GM21381 (cell line): ENCODE results near the gene MPV17.
"Not testable (repeated sequence)": the region's sequence is repeated elsewhere in the genome, so short reads cannot be mapped to it uniquely, and the experiment has no call there.

Experiments
- ATAC-seq: cut with Tn5 transposase; IDR thresholded peaks from one replicate; pipeline ENCODE4 v1.9.1; 2021; ENCODE audit warnings: mild to moderate bottlenecking, moderate library complexity; ENCODE audit not compliant: unreplicated experiment

Gene MPV17

DNA sequence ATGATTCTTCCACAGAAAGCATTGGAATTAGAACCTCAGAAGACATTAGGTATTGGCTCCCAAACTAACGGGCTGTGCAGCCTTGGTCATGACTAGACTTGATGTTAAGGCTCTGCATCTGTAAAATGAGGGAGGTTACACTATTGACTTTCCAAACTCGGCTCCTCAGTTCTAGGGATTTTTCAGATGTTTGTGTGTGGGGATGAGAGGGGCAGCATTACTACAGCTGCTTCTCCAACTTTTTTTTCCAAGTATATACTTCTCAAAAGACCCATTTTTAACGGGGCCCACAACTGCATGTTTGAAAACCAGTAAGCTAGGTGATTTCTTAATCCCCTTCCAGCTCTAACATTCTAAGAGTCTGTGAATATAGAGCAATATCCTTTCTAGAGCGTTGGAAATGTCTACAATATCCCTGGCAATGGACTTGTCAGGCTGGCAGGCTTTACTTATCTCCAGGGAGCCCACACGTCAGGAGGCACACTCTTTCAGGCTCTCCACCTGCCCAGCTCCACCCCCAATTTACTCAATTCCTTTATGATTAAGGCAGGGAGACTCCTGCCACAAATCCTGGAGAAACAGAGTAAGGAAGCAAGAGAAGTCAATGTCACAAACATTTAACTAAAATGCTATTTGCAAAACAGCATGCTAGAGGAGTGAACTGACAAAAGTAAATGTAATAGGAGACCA is 844 bp upstream of the MPV17 start:
- ATAC-seq = no peak

DNA sequence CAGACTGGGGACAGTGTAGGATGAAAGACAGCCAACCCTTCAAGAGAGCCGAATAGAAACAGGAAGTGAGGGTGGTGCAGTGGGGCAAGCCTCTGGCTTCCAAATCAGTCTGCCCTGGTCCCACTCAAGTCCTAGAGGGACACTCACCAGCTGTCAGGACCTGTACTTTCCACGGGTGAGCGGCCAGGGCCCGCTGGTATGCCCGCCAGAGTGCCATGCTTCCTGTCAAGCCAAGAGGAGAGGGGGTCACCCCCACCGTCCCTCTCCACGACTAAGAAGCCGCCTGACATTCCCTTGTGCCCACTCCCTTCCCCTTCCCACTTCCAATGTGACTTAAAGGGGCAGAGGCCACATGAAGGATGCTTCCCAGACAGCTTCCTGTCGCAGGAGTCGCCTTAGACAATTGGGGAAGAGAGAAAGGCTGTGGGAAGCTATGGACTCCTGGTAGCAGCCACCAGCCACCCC is 564 bp downstream of the MPV17 start:
- ATAC-seq = no peak

DNA sequence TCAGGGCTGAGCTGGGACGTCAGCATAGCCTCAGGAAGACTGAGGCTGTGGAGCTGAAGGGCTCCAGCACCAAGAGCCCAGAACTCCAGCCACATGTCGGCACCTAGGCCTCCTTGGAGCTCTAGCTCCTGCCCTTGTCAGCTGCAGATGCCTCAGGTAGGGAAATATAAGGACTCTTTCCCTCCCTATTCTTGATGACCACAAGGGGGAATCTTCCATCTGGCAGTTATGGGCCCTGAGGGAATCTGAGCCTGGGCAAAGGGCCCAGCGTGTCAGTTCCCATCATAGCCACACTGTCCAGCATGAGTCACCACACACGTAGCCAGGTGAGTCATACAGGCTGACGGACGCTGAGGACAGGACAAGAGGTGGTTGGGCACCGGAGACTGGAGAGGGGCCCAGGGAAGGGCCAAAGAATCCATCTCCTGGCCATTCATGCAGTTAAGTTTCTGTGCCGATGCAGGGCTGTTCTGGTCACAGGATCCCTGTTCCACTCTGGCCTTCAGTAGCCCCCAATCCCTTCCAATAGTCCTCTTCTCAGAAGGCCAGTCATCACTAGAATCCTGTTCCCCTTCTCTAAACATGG is 1.8 kb downstream of the MPV17 start:
- no peak for ATAC-seq

DNA sequence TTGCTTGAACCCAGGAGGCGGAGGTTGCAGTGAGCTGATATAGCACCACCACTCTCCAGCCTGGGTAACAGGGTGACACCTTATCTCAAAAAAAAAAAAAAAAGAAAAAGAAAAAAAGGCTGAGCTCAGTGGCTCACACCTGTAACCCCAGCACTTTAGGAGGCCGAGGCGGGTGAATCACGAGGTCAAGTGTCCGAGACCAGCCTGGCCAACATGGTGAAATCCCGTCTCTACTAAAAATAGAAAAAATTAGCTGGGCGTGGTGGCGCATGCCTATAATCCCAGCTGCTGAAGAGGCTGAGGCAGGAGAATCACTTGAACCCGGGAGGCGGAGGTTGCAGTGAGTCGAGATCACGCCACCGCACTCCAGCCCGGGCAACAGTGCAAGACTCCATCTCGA is 3.1 kb downstream of the MPV17 start:
- ATAC-seq = not testable (repeated sequence)

DNA sequence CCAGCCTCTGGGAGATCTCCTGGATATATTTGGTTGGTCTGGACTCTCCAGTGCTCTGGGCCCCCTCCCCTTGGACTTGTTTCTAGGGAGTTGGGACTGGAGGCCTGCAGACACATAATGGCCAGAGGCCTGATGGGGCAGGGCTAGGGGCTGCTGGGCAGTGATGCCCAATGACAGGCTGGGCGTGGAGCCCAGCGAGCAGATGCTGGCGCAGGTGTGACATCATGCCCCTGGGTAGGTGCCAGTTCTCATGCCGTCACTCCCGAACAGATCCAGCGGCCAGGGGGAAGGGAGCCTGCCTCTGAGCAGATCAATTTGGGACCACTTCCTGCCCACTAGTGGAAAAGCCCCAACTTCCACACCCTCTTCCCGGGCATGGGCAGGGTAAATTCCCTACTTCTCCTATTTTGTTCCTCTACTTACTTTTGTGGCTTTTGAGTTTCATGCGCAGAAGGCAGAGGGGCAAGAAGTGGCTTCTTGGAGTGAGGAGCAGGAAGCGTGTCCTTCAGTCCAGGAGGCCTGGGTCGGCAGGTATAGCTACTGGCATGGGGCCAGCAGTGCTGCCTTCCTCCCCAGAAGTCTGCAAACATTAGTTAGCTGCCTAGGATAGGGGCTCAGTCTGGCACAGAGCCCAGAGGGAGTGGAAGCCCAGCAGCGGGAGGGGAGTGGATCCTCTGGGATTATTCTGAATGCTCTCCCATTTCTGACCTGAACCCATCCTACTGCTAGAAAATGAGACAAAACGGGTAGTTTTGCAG is 6.1 kb downstream of the MPV17 start:
- no peak for ATAC-seq

DNA sequence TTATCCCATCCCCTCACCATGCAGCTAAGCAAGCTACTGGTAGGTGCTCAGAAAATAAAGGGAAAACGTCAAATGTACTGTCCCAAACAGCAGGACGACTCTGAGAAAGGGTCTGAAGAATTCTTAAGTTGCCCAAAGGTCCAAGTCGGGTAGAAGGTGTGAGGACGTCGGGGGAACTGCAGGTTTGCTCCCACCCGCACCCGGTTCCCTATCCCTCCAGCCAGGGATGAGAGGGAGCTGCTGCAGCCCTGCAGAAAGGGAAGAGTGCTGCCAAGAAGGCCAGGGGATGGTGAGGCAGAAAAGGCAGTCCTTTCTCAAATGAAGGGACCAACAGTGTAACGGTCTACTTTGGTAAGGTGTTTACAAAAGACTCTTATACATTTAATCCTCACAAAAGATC is 7.8 kb downstream of the MPV17 start:
- no peak for ATAC-seq

DNA sequence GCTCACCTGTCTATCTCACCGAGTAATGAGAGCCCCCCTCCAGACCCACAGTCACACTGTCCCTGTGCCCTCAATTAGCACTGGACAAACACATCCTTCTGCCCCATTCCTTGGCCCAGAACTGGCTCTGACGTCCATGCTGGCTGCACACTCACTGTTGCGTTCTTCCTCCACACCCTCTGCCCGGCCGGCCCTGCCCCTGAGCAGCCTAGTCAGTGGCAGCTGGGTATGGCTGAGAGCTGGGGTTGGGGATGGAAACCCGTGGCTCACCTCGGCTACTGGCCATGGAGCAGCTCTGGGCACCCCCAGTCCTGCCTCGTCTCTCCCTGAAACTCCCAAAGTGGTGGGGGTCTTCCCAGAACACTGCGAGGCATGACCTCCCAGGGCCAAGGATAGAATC is 8.2 kb downstream of the MPV17 start:
- no peak for ATAC-seq

DNA sequence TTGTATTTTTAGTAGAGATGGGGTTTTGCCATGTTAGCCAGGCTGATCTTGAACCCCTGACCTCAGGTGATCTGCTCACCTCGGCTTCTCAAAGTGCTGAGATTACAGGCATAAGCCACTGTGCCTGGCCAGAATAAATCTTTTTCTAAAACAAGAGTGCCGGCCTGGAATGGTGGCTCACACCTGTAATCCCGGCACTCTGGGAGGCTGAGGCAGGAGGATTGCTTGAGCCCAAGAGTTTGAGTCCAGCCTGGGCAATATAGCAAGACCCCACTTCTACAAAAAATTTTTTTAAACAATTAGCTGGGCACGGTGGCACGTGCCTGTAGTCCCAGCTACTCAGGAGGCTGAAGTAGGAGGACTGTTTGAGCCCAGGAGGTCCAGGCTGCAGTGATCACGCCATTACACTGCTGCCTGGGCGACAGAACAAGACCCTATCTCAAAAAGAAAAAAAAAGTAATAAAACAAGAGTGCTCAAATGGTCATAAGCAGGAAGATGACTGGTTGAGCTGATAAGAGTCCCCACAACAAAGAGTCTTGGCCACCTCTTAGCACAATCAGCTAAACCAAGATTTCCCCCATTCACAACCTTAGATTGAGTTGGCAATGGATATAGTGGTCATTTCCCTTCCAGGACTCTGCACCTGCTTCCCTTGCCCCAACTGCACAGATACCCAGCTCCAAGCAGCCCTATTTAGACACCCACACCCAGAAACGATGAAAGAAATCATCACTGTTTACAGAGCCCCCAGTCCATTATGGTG is 8.8 kb downstream of the MPV17 start:
- no peak for ATAC-seq

DNA sequence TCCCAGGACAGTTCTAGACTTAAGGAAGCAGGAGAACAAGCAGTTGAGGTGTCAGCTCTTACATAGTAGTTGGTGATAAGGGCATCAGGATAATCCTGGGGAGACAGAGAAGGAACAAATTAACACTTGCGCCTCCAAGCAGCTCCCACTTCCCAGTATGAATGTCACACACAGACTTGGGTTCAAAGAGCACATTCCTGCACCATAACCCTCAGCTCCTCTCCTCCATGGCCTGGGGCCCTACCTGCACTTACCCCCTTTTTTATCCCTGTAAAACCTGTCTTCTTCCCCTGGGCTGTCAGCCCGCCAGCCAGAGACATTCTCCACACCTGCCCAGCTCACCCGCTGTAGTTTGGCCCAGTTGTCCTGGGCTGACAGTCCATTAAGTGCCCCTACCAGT is 10.7 kb downstream of the MPV17 start:
- ATAC-seq = no peak

DNA sequence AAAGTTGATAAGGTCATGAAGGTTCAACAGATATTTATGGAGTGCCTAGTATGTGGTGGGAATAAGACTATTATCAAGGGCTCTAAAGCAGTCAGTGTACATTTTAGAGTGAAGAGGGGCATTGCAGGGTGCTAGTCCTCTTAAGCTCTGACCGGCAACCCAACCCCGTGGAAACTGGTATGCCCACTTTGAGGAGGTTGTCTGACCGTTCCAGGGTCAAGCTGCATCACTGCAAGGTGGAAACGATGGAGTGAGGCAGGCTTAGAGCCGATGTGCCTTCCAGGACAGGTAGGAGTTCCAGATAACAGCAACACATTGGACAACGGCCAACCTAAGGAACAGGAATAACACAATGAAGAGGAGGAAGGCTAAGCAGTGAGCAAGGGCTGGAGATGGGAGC is 13.2 kb downstream of the MPV17 start:
- ATAC-seq = no peak

DNA sequence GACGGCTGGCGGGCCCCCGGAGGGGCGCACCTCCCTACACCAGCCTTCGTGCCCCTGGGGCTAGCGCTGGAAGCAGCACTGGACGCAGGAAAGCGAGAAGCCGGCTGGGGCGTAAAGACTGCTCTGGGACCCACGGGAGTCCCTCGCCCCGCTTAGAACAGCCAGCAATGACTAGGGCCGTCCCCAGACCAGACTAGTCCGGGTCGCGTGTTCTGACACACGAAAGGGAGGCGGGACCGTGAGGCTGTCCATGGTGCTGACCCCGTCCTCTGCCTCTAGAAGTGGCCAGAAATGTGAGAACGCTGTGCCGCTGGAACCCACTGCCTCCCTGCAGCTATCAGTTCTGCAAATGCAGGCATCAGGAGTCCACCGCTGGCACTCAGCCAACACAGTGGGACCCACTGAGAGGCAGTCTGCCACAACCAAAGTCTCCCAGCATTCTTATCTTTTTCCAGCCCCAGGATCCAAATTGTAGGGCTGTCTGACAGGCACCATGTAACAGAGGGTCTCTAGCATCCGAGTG is 14.5 kb downstream of the MPV17 start, which contains the start of gene UCN:
Gene UCN (minus strand): TSS at position 87 of the 523 bp plus-strand sequence. CDS start 550 bp downstream, outside the sequence.
- ATAC-seq = no peak

DNA sequence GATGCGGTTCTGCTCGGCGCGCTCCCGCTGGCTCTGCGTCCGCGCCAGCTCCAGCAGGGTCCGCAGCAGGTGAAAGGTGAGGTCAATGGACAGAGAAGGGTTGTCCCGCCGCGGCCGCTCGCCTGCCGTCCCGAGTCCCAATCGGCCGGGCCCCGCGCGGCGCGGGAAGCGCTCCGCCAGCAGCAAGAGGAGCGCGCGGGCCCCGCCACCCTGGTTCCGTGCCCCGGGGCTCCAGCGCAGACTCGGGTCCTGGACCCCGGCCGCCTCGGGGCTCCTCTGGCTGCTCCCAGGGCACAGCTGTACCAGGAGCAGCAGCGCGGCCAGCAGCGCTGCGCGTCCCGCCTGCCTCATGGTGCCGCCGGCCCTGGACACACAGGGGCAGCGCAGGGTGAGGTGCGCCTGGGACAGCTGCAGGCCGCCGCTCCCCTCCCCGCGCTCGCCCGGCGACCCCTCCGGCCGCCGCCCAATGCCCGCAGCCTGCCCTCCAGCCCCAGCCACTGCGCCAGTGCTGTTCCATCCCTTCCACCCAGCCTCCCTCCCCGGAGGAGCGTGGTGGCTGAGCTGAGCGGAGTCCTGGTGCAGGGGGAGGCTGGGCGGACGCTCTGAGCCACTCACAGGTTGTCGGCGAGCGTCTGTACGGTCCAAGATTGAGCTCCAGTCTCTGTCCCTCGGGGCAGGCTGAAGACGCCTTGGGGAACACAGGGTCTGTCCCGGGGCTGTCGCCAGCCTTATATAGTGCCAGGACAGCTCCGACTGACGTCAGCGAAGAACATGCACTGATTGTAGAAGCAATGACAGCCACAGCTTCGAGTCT is 15.1 kb downstream of the MPV17 start:
- ATAC-seq = no peak

DNA sequence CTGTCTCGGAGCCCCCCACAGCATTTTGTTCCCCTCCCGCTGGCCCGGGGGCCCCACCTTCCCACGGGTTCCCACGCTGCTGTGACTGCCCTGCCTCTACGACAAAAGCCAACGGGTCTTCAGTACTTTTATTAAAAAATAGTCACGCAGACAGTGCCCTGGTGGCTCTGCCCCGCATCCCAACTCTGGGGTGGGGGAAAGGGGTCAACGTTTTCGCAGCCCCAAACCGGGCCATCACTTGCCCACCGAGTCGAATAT is 15.7 kb downstream of the MPV17 start:
- no peak for ATAC-seq

DNA sequence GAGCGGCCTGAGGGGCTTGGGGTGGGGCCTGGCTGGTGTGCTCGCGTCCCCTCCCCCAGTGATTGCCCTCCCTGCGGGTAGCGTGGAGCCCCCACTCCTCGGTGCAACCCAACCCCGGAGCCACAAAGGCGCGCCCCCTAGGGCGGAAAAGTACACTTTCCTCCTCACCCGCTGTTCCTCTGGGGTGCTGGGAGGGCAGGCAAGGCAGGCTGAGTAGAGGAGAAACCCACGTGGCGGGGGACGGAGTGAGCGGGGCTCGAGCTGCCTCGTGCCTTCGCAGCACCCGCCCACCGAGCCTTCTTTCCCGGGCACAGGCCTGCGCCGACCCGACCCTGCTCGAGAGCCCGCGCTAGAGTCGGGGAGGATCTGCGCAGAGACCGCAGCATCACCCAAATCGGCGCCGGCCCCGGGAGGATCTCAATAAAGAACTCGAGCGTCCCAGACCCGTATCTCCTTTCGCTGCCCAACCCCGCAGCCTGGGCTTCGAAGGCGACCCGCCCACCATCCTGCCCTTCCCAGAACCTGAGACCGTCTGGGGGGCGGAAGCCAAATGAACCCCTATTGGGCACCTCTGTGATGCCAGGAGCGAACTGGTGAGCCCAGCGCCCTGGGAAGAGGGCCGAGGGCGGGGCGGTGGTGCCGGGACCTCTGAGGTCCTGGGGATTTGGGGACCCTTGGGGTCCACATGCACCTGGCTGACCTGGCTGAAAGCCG is 16.2 kb downstream of the MPV17 start:
- ATAC-seq = no peak

DNA sequence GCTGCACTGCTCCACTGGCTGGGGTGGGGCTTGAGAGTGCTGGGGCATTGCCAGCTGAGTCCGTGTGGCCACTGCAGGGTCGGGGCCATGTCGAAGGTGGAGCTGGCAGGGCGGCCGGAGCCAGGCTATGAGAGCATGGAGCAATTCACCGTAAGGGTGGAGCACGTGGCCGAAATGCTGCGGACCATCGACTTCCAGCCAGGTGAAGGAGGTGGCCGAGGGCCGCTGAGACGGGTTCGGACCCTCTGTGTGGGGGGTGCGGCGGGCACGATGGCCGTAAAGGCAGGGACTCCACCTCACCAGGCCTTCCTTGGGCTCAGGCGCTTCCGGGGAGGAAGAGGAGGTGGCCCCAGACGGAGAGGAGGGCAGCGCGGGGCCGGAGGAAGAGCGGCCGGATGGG is 16.8 kb downstream of the MPV17 start:
- no peak for ATAC-seq

DNA sequence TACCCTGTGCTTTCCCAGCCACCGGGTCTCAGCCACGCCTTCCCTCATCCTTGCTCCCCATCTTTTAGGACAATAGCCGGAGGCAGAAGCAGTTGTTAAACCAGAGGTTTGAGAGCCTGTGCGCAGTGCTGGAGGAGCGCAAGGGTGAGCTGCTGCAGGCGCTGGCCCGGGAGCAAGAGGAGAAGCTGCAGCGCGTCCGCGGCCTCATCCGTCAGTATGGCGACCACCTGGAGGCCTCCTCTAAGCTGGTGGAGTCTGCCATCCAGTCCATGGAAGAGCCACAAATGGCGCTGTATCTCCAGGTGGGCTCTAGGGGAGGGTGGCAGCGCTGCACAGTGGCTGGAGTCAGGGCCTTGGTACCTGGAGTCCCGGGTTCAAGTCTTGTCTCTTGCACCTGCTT is 17.4 kb downstream of the MPV17 start:
- no peak for ATAC-seq

DNA sequence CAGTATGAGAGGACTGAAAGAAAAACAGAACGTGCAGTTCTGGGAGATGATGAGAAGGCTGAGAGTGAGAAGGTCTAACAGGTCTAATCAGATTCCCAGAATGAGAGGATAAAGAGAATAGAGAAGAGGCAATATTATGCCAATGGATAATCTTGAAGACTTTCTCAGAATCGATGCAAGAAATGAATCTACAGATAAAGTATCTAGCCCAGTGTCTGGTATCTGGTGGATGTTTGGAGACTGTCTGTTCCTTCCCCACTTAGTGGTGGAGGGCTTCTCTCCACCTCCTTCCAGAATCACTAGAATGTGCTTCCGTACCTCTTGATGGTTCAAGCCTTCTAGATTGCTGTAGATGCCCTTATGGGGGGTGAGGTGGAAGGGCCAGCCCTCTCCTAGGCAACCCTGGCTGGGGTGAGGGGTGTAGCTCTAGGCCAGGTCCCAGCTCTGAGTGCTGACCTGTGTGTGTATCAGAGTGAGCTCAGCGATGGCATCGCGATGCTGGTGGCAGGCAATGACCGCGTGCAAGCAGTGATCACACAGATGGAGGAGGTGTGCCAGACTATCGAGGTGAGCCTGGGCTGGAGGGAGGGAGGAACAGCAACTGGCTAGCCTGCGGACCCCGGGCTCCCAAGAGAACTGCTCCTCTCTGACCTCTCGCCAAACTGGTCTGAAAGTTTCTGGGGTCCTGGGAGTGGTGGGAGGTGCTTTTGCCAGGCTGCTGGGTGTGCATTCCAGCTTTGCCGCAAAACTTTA is 18.2 kb downstream of the MPV17 start:
- no peak for ATAC-seq

DNA sequence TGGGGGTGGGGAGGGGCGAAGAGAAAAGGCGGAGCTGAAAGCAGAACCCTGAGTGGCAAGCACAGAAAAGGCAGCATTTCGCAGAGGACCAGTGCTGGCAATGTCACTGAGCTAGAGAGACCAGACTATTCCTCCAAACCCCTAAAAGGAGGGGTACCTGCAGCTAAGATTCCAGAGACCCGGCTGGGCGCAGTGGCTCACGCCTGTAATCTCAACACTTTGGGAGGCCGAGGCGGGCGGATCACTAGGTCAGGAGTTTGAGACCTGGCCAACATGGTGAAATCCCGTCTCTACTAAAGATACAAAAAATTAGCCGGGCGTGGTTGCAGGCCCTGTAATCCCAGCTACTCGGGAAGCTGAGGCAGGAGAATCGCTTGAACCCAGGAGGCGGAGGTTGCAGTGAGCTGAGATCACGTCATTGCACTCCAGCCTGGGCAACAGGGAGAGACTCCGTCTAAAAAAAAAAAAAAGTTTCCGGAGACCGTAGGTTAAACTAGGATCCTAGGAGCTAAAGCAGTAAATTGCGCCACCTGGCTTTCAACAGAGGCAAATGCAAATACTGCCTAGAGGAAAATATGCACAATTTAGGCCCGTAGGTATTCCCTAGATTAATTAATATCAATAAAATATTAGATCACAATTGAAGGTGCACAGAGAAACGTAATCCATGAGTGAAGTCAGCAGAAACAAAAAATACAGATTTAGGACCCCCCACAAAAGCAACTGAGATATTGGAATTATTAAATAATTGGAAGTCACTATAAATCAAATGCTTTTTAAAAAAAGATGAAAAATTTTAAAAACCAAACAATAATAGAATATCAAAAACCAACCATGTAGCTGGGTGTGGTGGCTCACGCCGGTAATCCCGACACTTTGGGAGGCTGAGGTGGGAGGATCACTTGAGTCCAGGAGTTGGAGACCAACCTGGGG is 19.5 kb downstream of the MPV17 start:
- no peak for ATAC-seq
